Neuronal stem cell (in vitro differentiated cells): ENCODE results near the gene RERG.
"Not testable (repeated sequence)": the region's sequence is repeated elsewhere in the genome, so short reads cannot be mapped to it uniquely, and the experiment has no call there.

Experiments used
- DNase-seq: peaks from one replicate; pipeline ENCODE4 v3.0.0-alpha.2; 2013; ENCODE audit warnings: low spot score
- H2AFZ ChIP-seq: one replicate; pipeline ENCODE4 v1.6.1; 2013; ENCODE audit warnings: mild to moderate bottlenecking, low read length, inconsistent platforms
- H2AK5ac ChIP-seq: 2 replicates; pipeline ENCODE4 v1.6.1; 2013; ENCODE audit warnings: low read depth, mild to moderate bottlenecking, inconsistent platforms, low read length, moderate library complexity, mixed read lengths
- H2BK120ac ChIP-seq: 2 replicates; pipeline ENCODE4 v1.6.1; 2013; ENCODE audit warnings: low read depth, mild to moderate bottlenecking, inconsistent platforms, low read length, moderate library complexity, mixed read lengths
- H2BK12ac ChIP-seq: one replicate; pipeline ENCODE4 v1.6.1; 2013; ENCODE audit warnings: low read length, inconsistent platforms
- H2BK15ac ChIP-seq: 2 replicates; pipeline ENCODE4 v1.6.1; 2013; ENCODE audit warnings: mild to moderate bottlenecking, low read length, inconsistent platforms, mixed read lengths
- H2BK5ac ChIP-seq: one replicate; pipeline ENCODE4 v1.6.1; 2013; ENCODE audit warnings: inconsistent platforms, mild to moderate bottlenecking, low read length, moderate library complexity
- H3K14ac ChIP-seq: one replicate; pipeline ENCODE4 v1.6.1; 2013; ENCODE audit warnings: low read length, inconsistent platforms
- H3K18ac ChIP-seq: 2 replicates; pipeline ENCODE4 v1.6.1; 2013; ENCODE audit warnings: low read length, inconsistent platforms
- H3K23ac ChIP-seq: 2 replicates; pipeline ENCODE4 v1.6.1; 2013; ENCODE audit warnings: low read depth, mild to moderate bottlenecking, mixed read lengths, low read length, inconsistent platforms; ENCODE audit not compliant: poor library complexity
- H3K27ac ChIP-seq: replicated peaks from 3 replicates; pipeline ENCODE4 v1.5.1; 2013; ENCODE audit warnings: low read length, inconsistent platforms
- H3K27me3 ChIP-seq, 3 experiments: 2 replicates each; pipeline ENCODE4 v1.6.1; 2013; ENCODE audit warnings: low read length in 3 of 3, mild to moderate bottlenecking in 2 of 3, inconsistent platforms in 1 of 3, low read depth in 1 of 3, mixed read lengths in 1 of 3, moderate library complexity in 1 of 3; ENCODE audit not compliant: control insufficient read depth in 3 of 3, insufficient read depth in 3 of 3
- H3K36me3 ChIP-seq, 2 donors: replicated peaks in 1 of 2; 2 replicates each; pipeline ENCODE4 v1.6.1; 2013; ENCODE audit warnings: low read length in 2 of 2; ENCODE audit not compliant: control insufficient read depth in 2 of 2, insufficient read depth in 2 of 2
- H3K4ac ChIP-seq: 2 replicates; pipeline ENCODE4 v1.6.1; 2013; ENCODE audit warnings: inconsistent platforms, mild to moderate bottlenecking, low read length, moderate library complexity
- H3K4me1 ChIP-seq, 2 donors: 1 replicate in 1 of 2; 2 replicates in 1 of 2; pipeline ENCODE4 v1.6.1; 2013; ENCODE audit warnings: low read length in 2 of 2, low read depth in 1 of 2; ENCODE audit not compliant: control insufficient read depth in 2 of 2, insufficient read depth in 1 of 2
- H3K4me2 ChIP-seq: one replicate; pipeline ENCODE4 v1.6.1; 2013; ENCODE audit warnings: mild to moderate bottlenecking, low read length, inconsistent platforms; ENCODE audit not compliant: insufficient read depth, poor library complexity, severe bottlenecking
- H3K4me3 ChIP-seq, 2 donors: 2 replicates each; pipeline ENCODE4 v1.5.1; 2013; ENCODE audit warnings: low read length in 2 of 2, mild to moderate bottlenecking in 2 of 2, inconsistent platforms in 1 of 2, moderate library complexity in 1 of 2
- H3K79me1 ChIP-seq: one replicate; pipeline ENCODE4 v1.6.1; 2013; ENCODE audit warnings: low read depth, mild to moderate bottlenecking, inconsistent platforms, low read length, moderate library complexity
- H3K9ac ChIP-seq: one replicate; pipeline ENCODE4 v1.6.1; 2013; ENCODE audit warnings: mild to moderate bottlenecking, low read depth, low read length, inconsistent platforms; ENCODE audit not compliant: poor library complexity
- H3K9me3 ChIP-seq, 2 donors: replicated peaks in 1 of 2; 2 replicates each; pipeline versions ENCODE3 to v1.6.1; 2013; ENCODE audit warnings: low read length in 2 of 2, mild to moderate bottlenecking in 2 of 2, inconsistent platforms in 1 of 2, low read depth in 1 of 2, mixed read lengths in 1 of 2, moderate library complexity in 1 of 2; ENCODE audit not compliant: control insufficient read depth in 2 of 2, insufficient read depth in 1 of 2
- H4K8ac ChIP-seq: one replicate; pipeline ENCODE4 v1.6.1; 2013; ENCODE audit warnings: low read depth, mild to moderate bottlenecking, inconsistent platforms, low read length, moderate library complexity
- H4K91ac ChIP-seq: one replicate; pipeline ENCODE4 v1.6.1; 2013; ENCODE audit warnings: low read length, low read depth, mild to moderate bottlenecking, inconsistent platforms; ENCODE audit not compliant: poor library complexity
- WGBS, 2 donors: extraction: QIAGEN DNeasy Blood & Tissue Kit; methylation state at CpG; one replicate each; pipeline ENCODE4 v1.1.7; 2013; ENCODE audit warnings: missing lambda C conversion rate in 2 of 2, mixed read lengths in 1 of 2; ENCODE audit not compliant: insufficient read length in 2 of 2, insufficient replicate concordance in 1 of 2; ENCODE audit errors: extremely low coverage in 2 of 2; 5-methylcytosine and 5-hydroxymethylcytosine counted together

The RERG gene

GRCh38 chr12:15230137-15230536 is 8.9 kb upstream of the RERG start:
- H4K91ac ChIP-seq = no peak overlapping the region

GRCh38 chr12:15227004-15227679 is 5.9 kb upstream of the RERG start:
- no peaks in the 10 kb centered on the region for H3K36me3 ChIP-seq
- no peaks in the 10 kb centered on the region for H3K79me1 ChIP-seq
- no peak overlapping the region for H2BK12ac ChIP-seq
- no peak overlapping the region for H3K23ac ChIP-seq
- peaks cover 0 to 2% (median 0%) of the 10 kb centered on the region in 3 experiments for H3K27me3 ChIP-seq
- H3K14ac ChIP-seq = no peak overlapping the region
- H3K4ac ChIP-seq = no peak overlapping the region
- no peak overlapping the region for H3K4me3 ChIP-seq
- H2AK5ac ChIP-seq = no peak overlapping the region
- H3K18ac ChIP-seq = no peak overlapping the region
- H2BK120ac ChIP-seq = no peak overlapping the region
- no peak overlapping the region for H3K9ac ChIP-seq
- no peak overlapping the region for H3K27ac ChIP-seq
- no peak overlapping the region for H3K4me2 ChIP-seq
- H2BK15ac ChIP-seq = no peak overlapping the region
- no peak overlapping the region for H4K8ac ChIP-seq
- no peaks in the 10 kb centered on the region for H3K9me3 ChIP-seq
- H2AFZ ChIP-seq = no peak overlapping the region
- DNase-seq = peak; percentile 35
- no peak overlapping the region for H4K91ac ChIP-seq
- H3K4me1 ChIP-seq = peaks cover 0 to 3% of the 10 kb centered on the region in 2 donors
- no peak overlapping the region for H2BK5ac ChIP-seq
- no CpG with 5 or more reads among the region's 5 CpGs for WGBS, 2 donors

More at GRCh38 chr12:15230137-15230536, 8.9 kb upstream of the RERG start:
- H3K4me3 ChIP-seq = no peak overlapping the region
- no peak overlapping the region for H2AFZ ChIP-seq
- H3K79me1 ChIP-seq = no peaks in the 10 kb centered on the region
- DNase-seq = no peak
- H3K4ac ChIP-seq = no peak overlapping the region
- no peak overlapping the region for H3K9ac ChIP-seq
- no peaks in the 10 kb centered on the region for H3K4me1 ChIP-seq
- H3K4me2 ChIP-seq = no peak overlapping the region
- no peaks in the 10 kb centered on the region for H3K27me3 ChIP-seq
- H2BK12ac ChIP-seq = no peak overlapping the region
- no peak overlapping the region for H3K23ac ChIP-seq
- no peak overlapping the region for H2BK120ac ChIP-seq
- no peak overlapping the region for H3K14ac ChIP-seq
- H4K8ac ChIP-seq = no peak overlapping the region
- H2AK5ac ChIP-seq = no peak overlapping the region
- no peaks in the 10 kb centered on the region for H3K9me3 ChIP-seq
- H2BK5ac ChIP-seq = no peak overlapping the region
- H3K27ac ChIP-seq = no peak overlapping the region
- H3K18ac ChIP-seq = no peak overlapping the region
- no peaks in the 10 kb centered on the region for H3K36me3 ChIP-seq
- H2BK15ac ChIP-seq = no peak overlapping the region

GRCh38 chr12:15225863-15226218 is 4.6 kb upstream of the RERG start:
- not testable (repeated sequence) for DNase-seq, H2BK5ac ChIP-seq, H3K18ac ChIP-seq, H3K36me3 ChIP-seq, H3K4me3 ChIP-seq, H3K9me3 ChIP-seq, H3K14ac ChIP-seq, H2BK15ac ChIP-seq, H3K4me1 ChIP-seq, H3K23ac ChIP-seq, H2AK5ac ChIP-seq, H4K91ac ChIP-seq, H3K79me1 ChIP-seq, H3K4me2 ChIP-seq, H3K4ac ChIP-seq, H4K8ac ChIP-seq, H3K27me3 ChIP-seq, H2AFZ ChIP-seq, H3K27ac ChIP-seq, H2BK120ac ChIP-seq, H3K9ac ChIP-seq, H2BK12ac ChIP-seq
- no CpG with 5 or more reads among the region's 3 CpGs for WGBS, 2 donors

DNA sequence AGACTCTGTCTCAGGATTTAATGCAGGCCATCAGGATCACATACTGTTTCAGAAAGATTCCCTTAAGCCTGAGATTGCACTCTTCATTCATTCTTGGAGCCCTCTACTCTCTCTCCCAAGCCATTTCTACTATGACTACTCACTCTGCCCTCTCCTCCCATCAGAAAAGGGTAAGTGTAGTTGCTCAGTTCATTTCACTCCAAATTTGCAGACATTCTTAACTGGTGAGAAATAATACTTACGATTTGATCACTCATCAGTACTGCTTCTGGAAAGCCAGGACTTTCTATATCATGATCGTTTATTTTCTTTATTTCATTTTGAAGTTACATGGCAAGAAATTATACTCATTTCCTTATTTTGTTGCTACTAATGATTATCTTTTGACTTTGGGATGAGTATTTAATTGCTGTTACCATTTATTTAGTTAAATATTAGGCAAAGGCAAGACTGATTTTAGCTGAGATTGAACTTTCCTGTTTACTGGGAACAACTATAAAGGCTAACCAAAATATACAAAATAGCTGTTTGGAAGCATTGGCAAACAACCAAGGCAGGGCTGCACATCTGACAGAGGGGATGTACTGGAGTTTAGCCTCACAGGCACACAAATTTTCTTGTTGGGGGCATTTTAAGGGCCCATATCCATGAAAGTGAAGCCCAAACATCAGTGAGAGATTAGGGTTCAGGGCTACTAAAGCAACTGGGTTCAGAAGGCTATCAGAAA is 4.1 kb upstream of the RERG start:
- H2BK12ac ChIP-seq = no peak overlapping the region
- H3K9ac ChIP-seq = no peak overlapping the region
- H4K91ac ChIP-seq = no peak overlapping the region
- no peak overlapping the region for H2BK15ac ChIP-seq
- peaks cover 0 to 12% (median 6%) of the 10 kb centered on the region in 3 experiments for H3K27me3 ChIP-seq
- no peak overlapping the region for H2BK5ac ChIP-seq
- H2AK5ac ChIP-seq = no peak overlapping the region
- no peak for DNase-seq
- no peak overlapping the region for H2BK120ac ChIP-seq
- no peak overlapping the region for H3K18ac ChIP-seq
- no peaks in the 10 kb centered on the region for H3K36me3 ChIP-seq
- peaks cover 0 to 6% of the 10 kb centered on the region in 2 donors for H3K4me1 ChIP-seq
- H2AFZ ChIP-seq = no peak overlapping the region
- H3K4ac ChIP-seq = no peak overlapping the region
- H3K79me1 ChIP-seq = no peaks in the 10 kb centered on the region
- no peak overlapping the region for H3K4me3 ChIP-seq
- H3K14ac ChIP-seq = no peak overlapping the region
- no peak overlapping the region for H3K27ac ChIP-seq
- no peak overlapping the region for H3K4me2 ChIP-seq
- H4K8ac ChIP-seq = no peak overlapping the region
- no CpG with 5 or more reads among the region's 2 CpGs for WGBS, 2 donors
- no peak overlapping the region for H3K23ac ChIP-seq
- H3K9me3 ChIP-seq = no peaks in the 10 kb centered on the region
